GM21529 (cell line): Measurements from ENCODE around the gene GRK1.
"Not testable (repeated sequence)": the region's sequence is repeated elsewhere in the genome, so short reads cannot be mapped to it uniquely, and the experiment has no call there.

Source experiments
- ATAC-seq: cut with Tn5 transposase; IDR thresholded peaks from one replicate; pipeline ENCODE4 v1.9.1; 2021; ENCODE audit not compliant: unreplicated experiment

GRK1 gene

GRCh38 chr13:113666951-113667701 lies at the start of gene GRK1:
GRK1 (plus strand) TSS chr13:113667219; CDS start chr13:113667387, 168 bp downstream.
- no peak for ATAC-seq

GRCh38 chr13:113617961-113618360 lies 49.1 kb upstream of the GRK1 start:
- no peak for ATAC-seq

GRCh38 chr13:113618455-113618854 lies 48.6 kb upstream of the GRK1 start:
- no peak for ATAC-seq

- ATAC-seq = no peak
These were observed 46.8 kb upstream of the GRK1 start for GRCh38 chr13:113620036-113620796.

- no peak for ATAC-seq
These were observed 46.0 kb upstream of the GRK1 start for GRCh38 chr13:113621046-113621445.

GRCh38 chr13:113621498-113621897 lies 45.5 kb upstream of the GRK1 start:
- ATAC-seq = not testable (repeated sequence)

- ATAC-seq = not testable (repeated sequence)
These were observed 45.0 kb upstream of the GRK1 start for GRCh38 chr13:113621986-113622550.

- ATAC-seq = no peak
These were observed 44.1 kb upstream of the GRK1 start for GRCh38 chr13:113622791-113623490.

GRCh38 chr13:113623491-113624234 lies 43.4 kb upstream of the GRK1 start:
- no peak for ATAC-seq

- ATAC-seq = no peak
These were observed 42.8 kb upstream of the GRK1 start for GRCh38 chr13:113624235-113624587.

- not testable (repeated sequence) for ATAC-seq
These were observed 42.2 kb upstream of the GRK1 start for GRCh38 chr13:113624640-113625304.

GRCh38 chr13:113625965-113626721 lies 40.9 kb upstream of the GRK1 start:
- ATAC-seq = no peak

GRCh38 chr13:113627136-113627535 lies 39.9 kb upstream of the GRK1 start:
- ATAC-seq = no peak

GRCh38 chr13:113628291-113629270 lies 38.4 kb upstream of the GRK1 start:
- no peak for ATAC-seq

- no peak for ATAC-seq
These were observed 37.2 kb upstream of the GRK1 start for GRCh38 chr13:113629866-113630265.

GRCh38 chr13:113630296-113630695 lies 36.7 kb upstream of the GRK1 start:
- no peak for ATAC-seq

GRCh38 chr13:113630804-113631203 lies 36.2 kb upstream of the GRK1 start:
- no peak for ATAC-seq
